Activated CD4-positive, CD25-positive, alpha-beta regulatory T cell (primary cell): ENCODE data around the gene GZF1.

Experiments used
- DNase-seq, 4 experiments: peaks; one replicate each; lab custom pipeline; 2025; lab: John Stamatoyannopoulos, UW

Gene GZF1

DNA sequence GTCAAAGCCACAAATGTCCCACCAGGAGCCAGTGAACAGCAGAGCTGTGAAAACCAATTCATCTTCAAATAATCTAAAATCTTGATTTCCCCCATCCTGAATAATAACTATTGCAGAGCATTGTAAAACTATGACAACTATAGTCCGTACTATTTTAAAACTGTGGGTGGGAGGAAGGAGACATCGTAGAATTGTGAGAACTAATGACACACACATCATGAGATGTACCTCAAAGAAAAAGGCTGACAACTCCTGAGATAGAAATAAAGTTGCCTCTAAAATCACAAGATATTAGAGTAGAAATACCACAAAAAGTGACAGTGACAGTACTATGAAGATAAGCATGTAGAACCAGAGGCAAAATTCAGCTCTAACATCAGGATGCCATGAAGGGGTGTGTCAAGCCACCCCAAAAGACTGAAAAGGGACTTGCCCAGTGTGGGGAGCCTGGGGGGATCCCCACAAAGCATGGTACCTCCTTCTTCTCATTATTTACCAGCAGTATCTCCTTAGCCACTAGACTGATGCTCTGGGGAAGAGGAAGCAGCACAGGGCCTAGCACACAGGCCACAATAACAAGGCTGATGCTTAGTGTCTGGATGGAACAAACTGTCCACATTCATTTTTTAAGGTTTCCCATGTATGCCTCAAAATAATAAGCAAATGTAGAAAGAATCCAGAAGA lies 45.9 kb downstream of the GZF1 start:
- DNase-seq, result no peak

DNA sequence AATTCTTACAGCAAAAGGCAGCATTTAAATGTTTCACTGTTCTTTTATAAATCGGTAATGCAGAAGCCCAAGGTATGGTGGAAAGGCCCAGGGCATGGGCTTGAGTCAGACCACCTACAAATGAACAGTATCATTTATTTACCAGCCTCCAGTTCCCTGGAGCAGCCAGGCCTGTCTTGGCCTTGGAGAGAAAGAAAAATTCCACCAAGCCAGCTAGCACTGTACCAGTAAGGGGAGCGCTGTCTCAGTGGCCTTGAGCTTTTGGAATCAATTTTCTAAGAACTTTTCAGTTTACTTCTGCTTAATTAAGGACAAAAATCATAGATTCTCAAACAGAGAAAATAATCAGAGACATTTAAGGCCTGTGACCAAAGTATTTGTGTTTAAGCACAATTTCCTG lies 47.0 kb downstream of the GZF1 start:
- no peak for DNase-seq

DNA sequence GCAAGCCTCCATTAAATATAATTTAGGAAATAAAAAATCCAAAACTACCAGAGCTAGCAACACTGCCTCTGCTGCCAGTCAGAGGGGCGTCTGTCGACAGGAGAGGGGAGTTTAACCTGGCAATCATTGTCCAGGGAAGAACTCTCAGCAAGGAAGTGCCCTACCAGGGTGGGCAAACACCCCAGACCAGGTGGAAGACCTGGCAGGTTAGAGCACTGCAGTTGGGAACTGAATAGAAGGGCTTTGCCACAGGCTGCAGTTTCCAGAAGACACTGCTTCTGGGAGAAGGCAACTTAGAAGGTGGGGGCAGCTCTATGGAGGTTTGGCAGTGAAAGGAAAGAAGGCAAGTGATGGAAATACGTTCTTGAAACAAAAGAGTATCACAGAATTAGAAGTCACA lies 47.8 kb downstream of the GZF1 start:
- DNase-seq, result no peak

DNA sequence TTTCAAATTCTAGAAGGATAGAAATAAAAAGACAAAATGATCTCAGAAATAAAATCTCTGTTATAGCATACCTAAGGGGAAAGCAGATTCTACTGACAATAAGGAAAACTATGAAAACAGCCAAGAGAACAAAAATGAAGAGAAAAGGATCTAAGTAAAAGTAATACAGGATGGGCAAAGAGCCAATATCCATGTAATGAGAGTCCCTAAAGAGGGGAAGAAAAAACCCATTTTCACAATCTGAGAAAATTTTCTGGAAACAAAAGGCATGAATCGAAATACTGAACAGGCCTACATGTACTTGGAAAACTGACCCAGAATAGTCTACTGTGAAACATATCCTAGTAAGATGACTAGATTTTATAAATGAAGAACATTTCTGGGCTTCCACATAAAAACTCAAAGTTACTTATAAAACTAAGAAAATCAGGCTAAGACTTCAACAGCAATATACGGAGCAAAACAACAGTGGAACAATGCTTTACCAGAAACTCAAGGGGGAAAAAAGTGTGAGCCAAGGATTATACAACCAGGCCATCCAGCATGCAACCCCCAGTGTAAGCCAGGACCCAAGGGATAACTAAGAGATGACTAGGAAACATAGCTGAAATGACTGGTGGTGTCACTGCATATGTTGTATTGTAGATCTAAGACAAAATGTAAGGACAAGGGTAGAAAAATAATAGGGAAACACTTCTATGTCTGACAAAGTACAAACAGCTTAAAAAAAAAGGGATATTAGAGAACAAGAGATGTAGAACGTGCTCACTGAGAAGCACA lies 49.1 kb downstream of the GZF1 start:
- DNase-seq, result no peak

DNA sequence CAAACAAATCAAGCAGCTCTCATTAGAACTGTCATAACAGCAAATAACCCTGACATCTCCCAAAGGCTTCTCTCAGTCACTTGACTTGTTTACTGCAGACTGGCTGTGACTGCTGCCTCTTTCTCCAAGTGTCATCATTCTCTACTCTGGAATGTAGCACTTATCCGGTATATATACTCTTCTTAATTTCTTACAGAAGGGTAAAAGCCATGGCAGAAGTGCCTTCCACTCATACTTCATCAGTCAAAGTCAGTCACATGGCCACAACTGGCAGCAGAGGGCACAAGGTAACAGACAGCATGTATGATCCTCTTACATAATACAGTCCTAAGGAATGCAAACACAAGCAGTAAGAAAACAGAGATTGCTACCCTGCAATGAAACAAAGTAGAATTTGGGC lies 50.0 kb downstream of the GZF1 start:
- no peak for DNase-seq

DNA sequence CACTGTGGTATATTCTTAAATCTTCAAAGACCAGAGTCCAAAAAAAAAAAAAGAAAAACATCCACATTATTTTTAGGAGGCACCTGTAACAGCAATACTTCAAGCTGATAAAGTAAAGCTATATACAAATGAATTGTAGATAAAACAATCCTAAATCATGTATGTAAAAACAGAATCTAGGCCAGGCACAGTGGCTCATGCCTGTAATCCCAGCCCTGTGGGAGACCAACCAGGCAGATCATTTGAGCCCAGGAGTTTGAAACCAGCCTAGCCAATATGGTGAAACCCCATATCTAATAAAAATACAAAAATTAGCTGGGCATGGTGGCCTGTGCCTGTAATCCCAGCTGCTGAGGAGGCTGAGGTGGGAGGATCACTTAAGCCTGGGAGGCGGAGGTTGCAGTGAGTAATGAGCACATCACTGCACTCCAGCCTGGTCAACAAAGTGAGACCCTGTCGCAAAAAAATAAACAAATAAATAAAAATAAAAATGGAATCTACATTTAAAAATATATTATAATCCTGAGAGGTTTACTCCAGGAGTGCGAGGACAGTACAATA lies 52.0 kb downstream of the GZF1 start:
- DNase-seq, result no peak

DNA sequence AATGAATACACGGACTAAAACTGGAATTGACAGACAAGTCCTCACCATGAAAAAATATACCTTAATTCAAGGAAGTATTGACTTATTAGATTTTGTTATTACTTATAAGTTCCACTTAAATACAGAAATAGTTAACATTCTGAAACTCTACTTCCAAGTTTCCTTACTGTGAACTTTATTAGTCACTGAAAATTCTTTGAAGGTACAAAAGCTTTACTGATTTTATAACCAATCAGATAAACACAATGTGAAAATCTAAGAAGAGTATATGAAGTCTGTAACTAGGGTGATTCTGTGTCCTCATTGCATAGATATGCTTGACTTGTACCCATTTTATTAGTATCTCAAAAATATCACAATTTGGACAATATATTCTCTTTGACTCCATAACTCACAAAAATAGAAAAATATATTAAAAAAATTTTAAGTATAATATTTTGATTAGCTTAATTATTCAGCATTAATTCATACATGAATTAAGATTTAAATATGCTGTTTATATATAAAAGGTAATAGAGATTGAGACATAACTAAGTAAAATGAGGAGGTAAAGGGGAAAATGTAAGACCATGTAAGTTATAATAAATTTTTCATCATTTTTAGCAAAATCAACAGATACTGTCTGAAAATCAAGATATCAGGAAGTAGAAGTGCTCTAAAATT lies 52.7 kb downstream of the GZF1 start:
- no peak for DNase-seq

DNA sequence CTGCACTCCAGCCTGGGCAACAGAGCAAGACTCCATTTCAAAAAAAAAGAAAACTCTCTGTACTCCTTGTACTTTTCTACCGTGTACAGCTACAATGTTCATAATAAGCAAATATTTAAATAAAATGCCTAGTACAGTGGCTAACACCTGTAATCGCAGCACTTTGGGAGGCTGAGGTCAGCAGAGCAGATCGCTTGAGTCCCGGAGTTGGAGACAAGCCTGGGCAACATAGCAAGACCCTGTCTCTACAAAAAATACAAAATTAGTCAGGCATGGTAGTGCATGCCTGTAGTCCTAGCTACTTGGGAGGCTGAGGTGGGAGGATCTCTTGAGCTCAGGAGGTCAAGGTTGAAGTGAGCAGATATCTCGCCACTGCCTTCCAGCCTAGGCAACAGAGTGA lies 53.6 kb downstream of the GZF1 start:
- no peak for DNase-seq

DNA sequence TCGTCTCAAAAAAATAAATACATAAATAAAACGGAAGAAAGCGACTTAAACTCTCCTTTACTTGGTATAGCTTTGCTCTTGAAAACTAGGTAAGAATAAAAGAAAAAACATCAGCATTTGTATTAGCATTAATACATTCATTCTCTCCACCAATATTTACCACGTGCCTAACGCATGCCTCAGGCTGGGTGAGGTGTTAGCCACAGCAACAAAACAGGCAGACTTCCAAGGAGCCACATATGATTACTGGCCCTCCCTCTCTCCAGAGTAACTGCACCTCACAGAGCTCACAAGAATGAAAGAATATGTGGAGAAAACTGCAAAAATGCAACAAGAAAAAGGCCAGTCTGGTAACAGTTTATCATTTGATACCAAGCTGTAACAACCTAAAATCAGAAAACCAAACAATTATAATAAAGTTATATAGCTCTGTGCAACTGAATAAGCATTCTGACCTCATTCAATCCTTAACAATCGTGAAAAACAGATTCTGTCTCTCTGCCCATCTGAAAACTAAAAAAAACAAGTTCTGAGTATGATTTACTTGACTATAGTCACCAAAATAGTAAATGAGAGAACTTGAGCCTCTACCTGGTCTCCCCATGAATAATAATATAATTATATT lies 54.1 kb downstream of the GZF1 start:
- no peak for DNase-seq

DNA sequence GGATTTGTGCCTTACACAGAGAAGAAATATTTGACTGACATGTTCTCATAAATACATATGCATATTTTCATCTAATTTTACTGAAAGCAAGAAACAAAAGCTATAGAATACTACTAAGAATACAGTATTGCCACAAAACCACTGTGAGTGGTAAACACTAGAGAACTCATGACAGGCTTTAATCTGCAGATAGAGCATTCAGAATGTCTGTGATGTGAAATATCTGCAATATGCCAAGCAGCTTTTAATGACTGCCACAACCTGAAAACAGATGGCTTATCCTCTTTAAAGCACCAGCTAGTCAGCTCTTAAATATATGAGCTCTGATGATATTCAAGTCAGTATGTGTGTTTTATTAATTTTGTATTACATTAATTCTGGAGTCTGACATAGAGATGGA lies 55.9 kb downstream of the GZF1 start:
- DNase-seq, result no peak

DNA sequence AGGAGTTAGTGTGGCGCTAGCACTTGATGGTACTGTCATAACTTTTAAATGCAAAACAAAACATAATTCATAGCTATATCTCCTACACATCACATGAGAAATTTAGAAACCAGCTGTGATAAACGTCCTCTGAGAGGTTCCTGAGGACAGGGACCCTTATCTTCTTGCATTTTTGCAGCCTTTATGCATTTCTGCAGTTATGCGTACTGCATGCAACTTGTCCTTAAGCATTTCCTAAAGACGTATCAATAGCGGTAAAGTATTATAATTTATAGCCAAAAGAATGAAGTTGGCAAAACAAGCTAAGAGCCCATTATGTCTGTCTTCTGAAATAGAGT lies 57.6 kb downstream of the GZF1 start:
- DNase-seq, result no peak

DNA sequence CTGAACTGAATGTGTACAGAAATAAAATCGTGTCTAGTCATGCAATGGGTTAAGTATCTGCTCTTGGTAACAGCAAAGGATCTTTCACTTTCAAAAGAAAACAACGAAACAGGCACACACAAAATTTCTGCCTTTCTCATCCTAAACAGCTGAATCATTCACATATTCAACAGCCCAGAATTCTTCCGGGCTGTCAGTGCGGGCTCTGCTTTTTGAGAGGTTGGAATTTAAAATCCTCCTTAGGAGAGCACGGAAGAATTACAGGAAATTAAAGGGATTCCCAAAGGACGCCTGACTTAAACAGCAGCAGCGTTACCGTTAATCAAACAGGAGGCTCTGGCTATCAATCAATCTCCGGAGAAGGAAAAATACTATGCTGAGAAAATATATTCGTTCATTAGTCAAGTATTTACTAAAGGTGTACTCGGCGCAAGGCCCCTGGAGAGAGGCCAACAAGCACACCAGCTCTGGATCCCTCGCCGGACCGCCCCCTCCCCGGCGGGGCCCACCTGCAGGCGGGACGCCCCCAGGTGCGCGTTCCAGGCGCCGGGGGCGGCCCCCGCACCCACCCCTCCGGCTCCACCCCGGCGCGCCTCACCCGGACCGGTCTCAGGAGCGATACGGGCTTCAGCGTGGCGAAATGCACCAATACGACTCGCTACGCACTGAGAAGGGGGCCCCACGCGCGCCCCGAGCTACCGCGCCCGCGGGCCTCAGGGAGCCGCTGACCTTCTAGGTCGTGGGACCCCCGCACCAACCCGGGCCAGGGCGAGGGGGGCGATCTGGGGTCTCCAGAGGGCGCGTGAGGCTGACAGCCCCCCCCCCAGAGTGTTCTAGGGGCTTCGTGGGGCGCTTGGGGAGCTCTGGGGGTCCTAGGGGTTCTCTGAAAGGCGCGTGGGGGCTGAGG lies 58.3 kb downstream of the GZF1 start:
- peak; percentile 11 to 24 (median 19) for DNase-seq

DNA sequence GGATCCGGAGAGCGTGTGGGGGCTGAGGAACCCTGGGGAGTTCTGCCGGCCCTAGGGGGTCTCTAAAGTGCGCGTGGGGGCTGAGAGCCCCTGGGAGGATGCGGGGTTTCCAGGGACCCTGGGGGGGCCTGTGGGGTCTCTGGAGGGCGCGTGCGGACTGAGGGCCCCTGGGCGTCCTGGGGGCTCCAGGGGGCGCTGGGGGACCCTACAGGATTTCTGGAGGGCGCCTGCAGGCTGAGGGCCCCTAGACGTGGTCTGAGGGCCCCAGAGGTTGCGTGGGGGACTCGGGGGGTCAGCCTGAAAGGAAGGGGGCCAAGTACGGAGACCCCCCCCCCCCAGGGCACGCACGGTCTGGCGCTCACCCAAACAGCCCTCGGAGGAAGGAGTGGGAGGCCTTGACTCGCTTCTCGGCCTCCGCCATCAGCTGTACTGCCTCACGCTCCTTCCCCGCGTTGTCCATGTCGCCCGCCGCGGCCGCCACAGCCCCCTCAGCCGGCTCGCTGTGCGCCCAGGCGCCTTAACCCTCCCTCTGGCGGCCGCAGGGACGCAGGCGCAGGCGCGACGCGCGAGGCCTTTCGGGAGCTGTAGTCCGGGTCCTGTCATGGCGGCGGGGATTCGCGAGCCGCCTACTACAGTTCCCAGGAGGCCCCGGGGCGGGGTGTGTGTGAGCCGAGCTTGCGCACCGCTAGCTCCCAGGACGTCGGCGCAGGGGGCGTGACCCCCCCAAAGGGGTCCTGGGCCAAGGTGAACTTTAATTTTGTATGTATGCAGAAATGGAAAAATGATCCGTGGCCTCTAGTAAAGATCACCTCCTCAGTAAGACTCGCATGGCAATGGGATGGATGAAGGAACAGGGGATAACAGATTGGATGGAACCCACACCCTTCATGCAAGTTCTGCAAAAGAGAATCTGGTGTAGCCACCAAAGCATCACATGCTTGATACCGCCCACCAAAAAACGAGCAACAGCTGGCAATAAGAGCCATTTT lies 59.3 kb downstream of the GZF1 start, which contains the start of gene NAPB:
Gene NAPB (minus strand): TSS at position 546 of the 989 bp plus-strand sequence. CDS start 86 bp downstream, at position 460.
- peak; percentile 87 to 91 (median 89) for DNase-seq
